Measurements from ENCODE around the gene MPIG6B.

Gene MPIG6B

GRCh38 chr6:31727717-31728671, 4.8 kb downstream of the MPIG6B start (continued):
- TF ChIP-seq CSRNP3 (CRISPR knock-in tag; IDR thresholded peaks at IDR 0.05), result no peak
- no peak for TF ChIP-seq ZFP30 (CRISPR knock-in tag; IDR thresholded peaks at IDR 0.05)
- no peak for TF ChIP-seq ZFP3 (CRISPR knock-in tag; IDR thresholded peaks at IDR 0.05)
- no peak for TF ChIP-seq SNAI2 (CRISPR knock-in tag; IDR thresholded peaks at IDR 0.05)
- TF ChIP-seq ISL1 (CRISPR knock-in tag; IDR thresholded peaks at IDR 0.05), result no peak
- no peak for TF ChIP-seq GLIS3 (CRISPR knock-in tag; IDR thresholded peaks at IDR 0.05)

GRCh38 chr6:31728767-31729514, 5.8 kb downstream of the MPIG6B start, which contains the start of gene DDAH2:
Gene DDAH2 (minus strand): TSS chr6:31729299. CDS start chr6:31729161, 138 bp downstream.
- peak; percentile 57 for ATAC-seq
- TF ChIP-seq BACH2 (CRISPR knock-in tag; IDR thresholded peaks at IDR 0.05; ENCODE audit: borderline replicate concordance) (no peak), SNAI2 (CRISPR knock-in tag; IDR thresholded peaks at IDR 0.05) (peak; percentile 16; the same call in 1 of the 2 replicates)

GRCh38 chr6:31729515-31729978, 6.4 kb downstream of the MPIG6B start:
- ATAC-seq, result peak; percentile 87

GRCh38 chr6:31729979-31730630, 6.9 kb downstream of the MPIG6B start:
- peak; percentile 86 for ATAC-seq

More at GRCh38 chr6:31729515-31729978, 6.4 kb downstream of the MPIG6B start:
- no peak for TF ChIP-seq ZNF565 (CRISPR knock-in tag; conservative IDR thresholded peaks at IDR 0.05; ENCODE audit: low read depth)
- TF ChIP-seq RARB (CRISPR knock-in tag; IDR thresholded peaks at IDR 0.05), result 0 out of 2 replicates have a peak, but pooled peaks have one; percentile 48

More at GRCh38 chr6:31729979-31730630, 6.9 kb downstream of the MPIG6B start:
- TF ChIP-seq ZFP30 (CRISPR knock-in tag; IDR thresholded peaks at IDR 0.05) (no peak), PATZ1 (CRISPR knock-in tag; IDR thresholded peaks at IDR 0.05; ENCODE audit: borderline replicate concordance) (peak; percentile 75; the same call in 1 of the 2 replicates), PPARA (CRISPR knock-in tag; IDR thresholded peaks at IDR 0.05; ENCODE audit: borderline replicate concordance) (no peak), ZNF565 (CRISPR knock-in tag; conservative IDR thresholded peaks at IDR 0.05; ENCODE audit: low read depth) (no peak), POU6F1 (CRISPR knock-in tag; IDR thresholded peaks at IDR 0.05; ENCODE audit: borderline replicate concordance, low read depth) (no peak), ZFP3 (CRISPR knock-in tag; IDR thresholded peaks at IDR 0.05) (peak; percentile 82), ESRRG (CRISPR knock-in tag; IDR thresholded peaks at IDR 0.05) (no peak), CREB5 (CRISPR knock-in tag; IDR thresholded peaks at IDR 0.05; ENCODE audit: low read depth) (no peak), OSR1 (CRISPR knock-in tag; IDR thresholded peaks at IDR 0.05) (no peak), TSHZ2 (CRISPR knock-in tag; IDR thresholded peaks at IDR 0.05) (no peak), TCF4 (CRISPR knock-in tag; IDR thresholded peaks at IDR 0.05; ENCODE audit: borderline replicate concordance) (no peak), ZC3H10 (CRISPR knock-in tag; IDR thresholded peaks at IDR 0.05) (no peak), BACH2 (CRISPR knock-in tag; IDR thresholded peaks at IDR 0.05; ENCODE audit: borderline replicate concordance) (no peak), ARNTL (CRISPR knock-in tag; IDR thresholded peaks at IDR 0.05; ENCODE audit: borderline replicate concordance, low read depth) (no peak), RARB (CRISPR knock-in tag; IDR thresholded peaks at IDR 0.05) (no peak), ISL1 (CRISPR knock-in tag; IDR thresholded peaks at IDR 0.05) (no peak)
